NCI-H1436 treated with DMSO at 0.1 percent for 48 hours (cell line): ENCODE measurements around the gene NEB.
A peak's percentile ranks its signal among the peaks of the same experiment; 100 is the strongest.
"Not testable (repeated sequence)": the region's sequence is repeated elsewhere in the genome, so short reads cannot be mapped to it uniquely, and the experiment has no call there.

ENCODE experiments used
- DNase-seq: peaks from one replicate; lab custom pipeline; 2025; lab: John Stamatoyannopoulos, UW

Gene NEB

DNA sequence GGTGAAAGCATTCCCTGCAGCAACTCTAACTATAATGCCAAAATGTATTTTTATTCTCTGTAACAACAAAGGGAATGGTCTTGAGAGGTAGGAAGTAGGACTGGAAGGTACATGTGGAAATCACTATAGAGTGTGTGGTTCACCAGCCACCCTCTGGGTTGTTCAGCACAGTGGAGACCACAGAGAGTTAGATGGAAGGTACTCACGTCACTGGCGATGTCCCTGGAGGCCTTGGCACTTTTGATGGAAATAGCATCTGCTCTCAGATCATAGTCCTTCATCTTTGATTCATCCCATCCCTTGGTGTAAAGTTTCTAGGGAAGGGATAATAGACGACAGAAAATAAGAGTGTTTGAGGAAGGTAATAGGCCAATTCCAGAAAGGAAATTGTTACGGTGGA is 124.0 kb downstream of the NEB start:
- DNase-seq: no peak

DNA sequence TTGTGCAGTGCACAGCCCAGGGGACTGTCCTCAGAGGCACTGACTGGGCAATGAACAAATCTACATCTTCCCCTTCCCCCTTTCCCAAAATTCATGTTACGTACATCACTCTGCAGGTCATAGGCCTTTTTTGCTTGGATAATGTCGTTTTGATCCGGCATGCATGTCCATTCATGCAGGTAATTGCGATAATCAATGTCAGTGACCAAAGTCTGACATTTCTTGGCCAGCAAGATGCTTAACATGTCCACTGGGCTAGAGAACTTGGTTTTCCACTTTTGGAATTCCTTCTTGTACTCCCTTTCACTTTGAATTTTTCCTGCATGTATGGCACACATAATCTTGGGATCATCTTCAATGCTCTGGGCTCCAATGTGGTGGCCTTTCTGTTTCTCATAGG is 124.6 kb downstream of the NEB start:
- no peak for DNase-seq

DNA sequence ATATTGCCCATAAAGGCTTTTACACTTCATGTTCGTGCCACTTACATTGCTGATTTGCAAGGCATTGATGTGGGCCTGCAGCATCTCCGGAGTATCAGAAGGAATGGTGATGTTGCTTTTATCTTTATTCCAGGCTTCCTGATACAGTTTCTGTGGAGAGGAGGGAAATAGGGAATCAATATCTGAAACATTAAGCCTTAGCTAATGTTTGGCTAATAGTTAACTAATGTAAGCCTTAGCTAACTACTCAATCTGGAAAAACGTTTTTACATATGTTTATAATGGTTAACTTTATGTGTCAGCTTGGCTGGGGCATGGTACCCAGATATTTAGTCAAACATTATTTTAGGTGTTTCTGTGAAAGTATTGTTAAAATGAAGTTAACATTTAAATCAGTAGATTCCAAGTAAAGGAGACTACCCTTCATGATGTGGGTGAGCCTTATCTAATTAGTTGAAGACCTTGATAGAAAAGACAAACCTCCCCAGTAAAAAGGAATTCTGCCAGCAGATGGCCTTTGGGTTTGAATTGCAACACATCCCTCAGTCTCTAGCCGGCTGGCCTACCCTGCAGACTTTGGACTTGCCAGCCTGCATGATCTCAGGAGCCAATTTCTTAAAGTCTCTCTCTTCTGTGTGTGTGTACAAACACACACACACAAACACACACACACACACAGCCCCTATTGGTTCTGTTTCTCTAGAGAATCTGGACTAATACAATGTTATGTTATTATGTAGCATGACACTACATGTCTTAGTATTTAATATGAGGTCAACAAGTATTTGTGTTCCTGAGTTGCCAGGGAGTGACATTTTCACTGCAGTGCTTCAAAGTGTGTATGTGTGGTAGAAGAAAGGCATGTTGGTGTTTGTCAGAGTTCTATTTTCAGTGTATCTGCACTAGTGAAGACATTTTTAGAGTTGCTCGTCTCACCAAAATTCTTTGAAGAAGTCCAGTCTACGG is 126.5 kb downstream of the NEB start:
- DNase-seq: not testable (repeated sequence)

GRCh38 chr2:151603530-151603929 is 130.7 kb downstream of the NEB start:
- DNase-seq: not testable (repeated sequence)

DNA sequence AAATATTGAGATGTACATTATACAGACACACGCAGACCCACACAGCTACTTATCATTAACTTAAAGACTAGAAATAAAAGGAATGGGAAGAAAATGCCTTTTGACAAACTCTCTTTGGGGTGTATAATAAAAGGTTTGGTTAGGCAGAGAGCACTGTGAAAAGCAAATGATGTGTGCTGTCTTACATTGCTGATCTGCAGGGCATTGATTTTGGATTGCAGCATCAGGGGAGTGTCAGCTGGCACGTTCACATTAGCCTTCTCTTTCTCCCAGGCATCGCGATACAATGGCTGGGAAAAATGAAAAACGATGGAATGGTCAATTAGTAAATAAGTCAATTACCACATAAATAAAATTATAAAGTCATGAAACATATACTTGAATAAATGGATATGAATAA is 131.9 kb downstream of the NEB start:
- not testable (repeated sequence) for DNase-seq

GRCh38 chr2:151601803-151602202 is 132.5 kb downstream of the NEB start:
- not testable (repeated sequence) for DNase-seq

DNA sequence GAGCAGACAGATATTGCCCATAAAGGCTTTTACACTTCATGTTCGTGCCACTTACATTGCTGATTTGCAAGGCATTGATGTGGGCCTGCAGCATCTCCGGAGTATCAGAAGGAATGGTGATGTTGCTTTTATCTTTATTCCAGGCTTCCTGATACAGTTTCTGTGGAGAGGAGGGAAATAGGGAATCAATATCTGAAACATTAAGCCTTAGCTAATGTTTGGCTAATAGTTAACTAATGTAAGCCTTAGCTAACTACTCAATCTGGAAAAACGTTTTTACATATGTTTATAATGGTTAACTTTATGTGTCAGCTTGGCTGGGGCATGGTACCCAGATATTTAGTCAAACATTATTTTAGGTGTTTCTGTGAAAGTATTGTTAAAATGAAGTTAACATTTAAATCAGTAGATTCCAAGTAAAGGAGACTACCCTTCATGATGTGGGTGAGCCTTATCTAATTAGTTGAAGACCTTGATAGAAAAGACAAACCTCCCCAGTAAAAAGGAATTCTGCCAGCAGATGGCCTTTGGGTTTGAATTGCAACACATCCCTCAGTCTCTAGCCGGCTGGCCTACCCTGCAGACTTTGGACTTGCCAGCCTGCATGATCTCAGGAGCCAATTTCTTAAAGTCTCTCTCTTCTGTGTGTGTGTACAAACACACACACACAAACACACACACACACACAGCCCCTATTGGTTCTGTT is 137.2 kb downstream of the NEB start:
- not testable (repeated sequence) for DNase-seq

- DNase-seq: not testable (repeated sequence)
Observed at GRCh38 chr2:151591908-151592255, 142.4 kb downstream of the NEB start.

- DNase-seq: not testable (repeated sequence)
Observed at GRCh38 chr2:151591250-151591907, 142.9 kb downstream of the NEB start.

DNA sequence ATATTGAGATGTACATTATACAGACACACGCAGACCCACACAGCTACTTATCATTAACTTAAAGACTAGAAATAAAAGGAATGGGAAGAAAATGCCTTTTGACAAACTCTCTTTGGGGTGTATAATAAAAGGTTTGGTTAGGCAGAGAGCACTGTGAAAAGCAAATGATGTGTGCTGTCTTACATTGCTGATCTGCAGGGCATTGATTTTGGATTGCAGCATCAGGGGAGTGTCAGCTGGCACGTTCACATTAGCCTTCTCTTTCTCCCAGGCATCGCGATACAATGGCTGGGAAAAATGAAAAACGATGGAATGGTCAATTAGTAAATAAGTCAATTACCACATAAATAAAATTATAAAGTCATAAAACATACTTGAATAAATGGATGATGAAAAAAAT is 153.0 kb downstream of the NEB start:
- not testable (repeated sequence) for DNase-seq

DNA sequence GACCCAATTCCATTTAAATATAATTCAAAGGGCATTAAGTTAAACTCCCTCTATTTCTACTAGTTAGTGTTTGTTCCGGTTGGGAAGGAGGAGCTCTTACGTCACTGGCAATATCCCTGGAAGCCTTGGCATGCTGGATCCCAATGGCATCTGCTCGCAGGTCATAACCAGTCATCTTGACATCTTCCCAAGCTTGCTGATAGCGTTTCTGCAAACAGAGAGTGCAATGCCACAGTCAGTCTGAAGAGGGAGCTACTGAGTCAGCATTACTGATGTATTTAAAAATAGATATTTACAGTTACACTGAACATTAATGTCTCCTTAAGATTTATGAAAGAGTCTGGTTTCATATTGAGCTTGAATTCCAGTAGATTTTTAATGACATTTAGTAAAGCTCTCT is 153.6 kb downstream of the NEB start:
- DNase-seq: not testable (repeated sequence)

GRCh38 chr2:151577116-151577515 is 157.2 kb downstream of the NEB start:
- DNase-seq: no peak

GRCh38 chr2:151576080-151576479 is 158.2 kb downstream of the NEB start:
- DNase-seq: peak; percentile 9

- no peak for DNase-seq
Observed at GRCh38 chr2:151575338-151575737, 158.9 kb downstream of the NEB start.

GRCh38 chr2:151570191-151570590 is 164.1 kb downstream of the NEB start:
- DNase-seq: no peak

DNA sequence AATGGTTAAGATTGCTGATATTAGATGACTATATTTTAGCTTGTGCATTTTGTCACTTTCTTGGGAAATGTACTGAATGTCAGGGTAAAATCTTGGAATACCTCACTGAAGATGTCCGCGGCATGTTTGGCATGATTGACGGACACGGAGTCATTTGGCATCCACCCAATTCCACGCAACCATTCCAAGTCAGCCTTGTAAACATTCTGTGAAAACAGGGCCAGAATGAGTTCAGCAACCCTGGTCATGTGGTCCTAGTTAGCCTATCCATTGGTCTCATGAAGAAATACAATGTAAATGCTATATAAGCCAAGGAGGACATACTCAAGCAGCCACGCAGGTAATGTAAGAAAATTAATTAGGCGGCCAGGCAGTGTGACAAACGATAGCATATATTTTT is 165.1 kb downstream of the NEB start:
- no peak for DNase-seq

- DNase-seq: no peak
Observed at GRCh38 chr2:151568501-151568900, 165.8 kb downstream of the NEB start.

DNA sequence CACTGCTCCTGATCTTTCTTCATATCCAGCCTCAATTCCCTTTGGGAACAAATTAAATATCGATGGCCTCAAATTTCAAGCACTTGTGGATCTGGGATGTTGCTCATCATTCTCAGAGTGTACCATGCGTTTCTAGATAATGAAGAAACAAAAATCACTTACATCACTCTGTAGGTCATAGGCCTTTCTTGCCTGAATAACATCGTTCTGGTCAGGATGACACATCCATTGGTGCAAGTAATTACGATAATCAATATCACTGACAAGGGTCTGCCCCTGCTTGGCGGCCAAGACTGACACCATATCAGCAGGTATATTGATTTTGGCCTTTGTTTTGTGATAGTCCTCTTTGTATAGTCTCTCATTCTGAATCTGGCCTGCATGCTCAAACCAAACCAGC is 167.3 kb downstream of the NEB start:
- DNase-seq: no peak

DNA sequence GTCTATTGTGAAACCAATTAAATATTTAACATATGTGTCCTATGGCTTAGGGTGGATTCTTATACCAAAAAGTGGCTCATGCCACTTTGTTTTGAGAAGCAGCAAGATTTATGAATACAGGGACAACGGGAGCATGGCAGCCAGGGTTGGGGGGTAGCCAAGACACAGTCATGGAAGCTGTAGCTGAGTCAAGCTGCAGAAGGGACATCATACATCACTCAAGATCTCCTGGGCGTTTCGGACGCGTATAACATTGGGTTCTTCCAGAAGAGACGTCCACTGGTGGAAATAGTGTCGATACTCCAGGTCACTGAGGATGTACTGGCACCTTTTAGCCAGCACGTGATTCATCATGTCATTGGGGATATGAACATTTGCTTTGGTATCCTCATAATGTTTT is 171.9 kb downstream of the NEB start:
- DNase-seq: no peak

DNA sequence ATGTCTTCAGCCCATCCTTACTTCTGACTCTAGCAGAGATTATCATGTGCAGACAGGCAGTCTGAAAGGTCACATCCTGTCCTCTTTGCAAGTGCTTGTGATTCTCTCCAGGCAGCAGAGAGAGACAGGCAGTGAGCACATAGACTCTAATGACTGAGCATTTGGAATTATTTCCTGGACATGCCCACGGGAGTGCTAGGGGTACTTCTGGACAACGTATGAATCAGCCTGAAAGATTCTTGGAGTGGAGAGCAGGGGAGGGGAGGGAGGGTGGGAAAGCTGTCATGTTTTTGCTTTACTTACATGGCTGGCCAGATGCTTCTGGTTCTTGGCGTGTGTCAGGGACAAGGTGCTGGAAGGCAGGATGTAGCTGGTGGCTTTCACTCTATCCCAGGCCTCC is 174.0 kb downstream of the NEB start:
- no peak for DNase-seq

DNA sequence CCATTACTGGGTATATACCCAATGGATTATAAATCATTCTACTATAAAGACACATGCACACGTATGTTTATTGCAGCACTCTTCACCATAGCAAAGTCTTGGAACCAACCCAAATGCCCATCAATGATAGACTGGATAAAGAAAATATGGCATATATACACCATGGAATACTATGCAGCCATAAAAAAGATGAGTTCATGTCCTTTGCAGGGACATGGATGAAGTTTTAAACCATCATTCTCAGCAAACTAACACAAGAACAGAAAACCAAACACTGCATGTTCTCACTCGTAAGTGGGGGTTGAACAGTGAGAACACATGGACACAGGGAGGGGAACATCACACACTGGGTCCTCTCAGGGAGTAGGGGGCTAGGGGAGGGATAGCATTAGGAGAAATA is 174.8 kb downstream of the NEB start:
- DNase-seq: not testable (repeated sequence)

- not testable (repeated sequence) for DNase-seq
Observed at GRCh38 chr2:151557883-151558282, 176.4 kb downstream of the NEB start.

- DNase-seq: no peak
Observed at GRCh38 chr2:151556121-151556520, 178.2 kb downstream of the NEB start.
